ENCODE results near the gene GTF2IRD1. TPM values are rescaled to one million over a fixed set of nuclear protein-coding genes. Genes with fewer than 3 reads are reported as not detected.

The GTF2IRD1 gene
- total and polyA plus RNA-seq, 2 of the 4 experiments (the other 2 are of a cell fraction): 4.1 to 21.9 TPM

- ChIA-PET POLR2A (ENCODE audit: unreplicated experiment) (interaction anchor here (0.6 kb wide), 1 partner anchor 48 kb away, joined by 3 read pairs; no protein-coding TSS in a partner anchor), CTCF (no interaction called here)
- no peak for TF ChIP-seq CHD1 (IDR thresholded peaks at IDR 0.05; ENCODE audit: low read depth, low read length)
- no peak for TF ChIP-seq MXI1 (IDR thresholded peaks at IDR 0.05; ENCODE audit: borderline replicate concordance, low read depth, low read length)
- no peak for TF ChIP-seq USF2 (IDR thresholded peaks at IDR 0.05; ENCODE audit: low read depth, low read length)
- no peak for TF ChIP-seq RAD21 (IDR thresholded peaks at IDR 0.05; ENCODE audit: low read length)
- no peak for TF ChIP-seq RFX5 (IDR thresholded peaks at IDR 0.05; ENCODE audit: low read depth, low read length)
- TF ChIP-seq MAFK (IDR thresholded peaks at IDR 0.05; ENCODE audit: low read depth, low read length): no peak
- no peak for TF ChIP-seq MAZ (IDR thresholded peaks at IDR 0.05; ENCODE audit: borderline replicate concordance, low read depth, low read length)
- no peak for TF ChIP-seq BHLHE40 (IDR thresholded peaks at IDR 0.05; ENCODE audit: low read depth, low read length)
- no peak for TF ChIP-seq ELK1 (IDR thresholded peaks at IDR 0.05; ENCODE audit: borderline replicate concordance, low read depth, low read length)
Observed at GRCh38 chr7:74511345-74511744, 57.6 kb downstream of the GTF2IRD1 start.

More at GRCh38 chr7:74511345-74511744, 57.6 kb downstream of the GTF2IRD1 start:
- H4K5ac ChIP-seq (ENCODE audit: low read depth, low read length): no peak overlapping the region
- H3K27me3 ChIP-seq (ENCODE audit: control insufficient read depth, insufficient read depth, low read length): no peaks in the 10 kb centered on the region
- dilution Hi-C loops (cut with HindIII; ENCODE audit: low sequenced_read_pairs, unreplicated experiment) (no loop called here), intact Hi-C loops (cut with micrococcal nuclease) (no loop called here), in situ Hi-C loops (cut with MboI; ENCODE audit: low sequenced_read_pairs) (no loop called here)
- H3K9me3 ChIP-seq (ENCODE audit: control insufficient read depth, insufficient read depth, low read length): no peaks in the 10 kb centered on the region
- no peak overlapping the region for H4K8ac ChIP-seq (ENCODE audit: low read depth in 2 of 2, low read length in 2 of 2)
- DNase-seq (peak; percentile 13), ATAC-seq (ENCODE audit: low read depth) (no peak; the same call in 1 of the 2 replicates)
- H3K9me1 ChIP-seq (ENCODE audit: insufficient read depth, low read length): peaks cover 9% of the 10 kb centered on the region; the same call in 1 of the 2 replicates
- no peak overlapping the region for H3K56ac ChIP-seq (ENCODE audit: extremely low read depth, insufficient read depth, low read length)
- H2AK9ac ChIP-seq (replicated peaks; ENCODE audit: low read depth, low read length, poor library complexity): no peak overlapping the region
- H2AK5ac ChIP-seq (ENCODE audit: low read depth, low read length): no peak overlapping the region
- H2BK20ac ChIP-seq (ENCODE audit: low read depth, low read length): no peak overlapping the region
- H3K36me3 ChIP-seq (ENCODE audit: control insufficient read depth, insufficient read depth, low read length): peaks cover 41% of the 10 kb centered on the region
- no peak overlapping the region for H3K14ac ChIP-seq (replicated peaks; ENCODE audit: low read depth, low read length)
- no TSS peak for BruUV-seq (replicated peaks)
- no peak overlapping the region for H3K27ac ChIP-seq (ENCODE audit: insufficient read depth, low read length)
- 58% methylated on average over 7 of the region's 11 CpGs; no CpG with 5 or more reads in 1 of the 2 experiments for WGBS, 2 experiments (ENCODE audit: extremely low coverage in 2 of 2, insufficient read length in 1 of 2)
- H3K79me1 ChIP-seq (ENCODE audit: low read depth in 1 of 2, low read length in 2 of 2): peaks cover 11 to 28% of the 10 kb centered on the region in 2 experiments
- H3K18ac ChIP-seq (ENCODE audit: low read depth, low read length): no peak overlapping the region
- H2BK120ac ChIP-seq (ENCODE audit: low read depth, low read length): no peak overlapping the region
- H3K4ac ChIP-seq (ENCODE audit: low read depth, low read length): no peak overlapping the region
- H2AFZ ChIP-seq (replicated peaks; ENCODE audit: low read length, poor library complexity): no peak overlapping the region
- no peak overlapping the region for H4K91ac ChIP-seq (ENCODE audit: insufficient read depth, low read depth, low read length)
- H3K4me1 ChIP-seq (ENCODE audit: control insufficient read depth, insufficient read depth, low read length): peaks cover 9% of the 10 kb centered on the region
- H3K4me3 ChIP-seq (ENCODE audit: insufficient read depth, low read depth, low read length): no peak overlapping the region
- no peak overlapping the region for H2BK5ac ChIP-seq (ENCODE audit: low read depth, low read length, poor library complexity, severe bottlenecking)
- peaks cover 15% of the 10 kb centered on the region for H4K20me1 ChIP-seq (ENCODE audit: insufficient read depth, low read length)
- H3K23ac ChIP-seq (ENCODE audit: low read depth, low read length): no peak overlapping the region
- no peak overlapping the region for H3K9ac ChIP-seq (ENCODE audit: low read depth, low read length)
- H2BK15ac ChIP-seq (ENCODE audit: low read depth, low read length): no peak overlapping the region
- no peak overlapping the region; the same call in 1 of the 2 replicates for H3K4me2 ChIP-seq (ENCODE audit: low read depth, low read length)

Data from IMR-90 (cell line).